GM12873 (cell line): ENCODE results near the gene FAM117A.

Source experiments
- TF ChIP-seq, protein P1 (sequence below): IDR thresholded peaks from 2 replicates; pipeline ENCODE4 v1.5.1; 2012; ENCODE audit warnings: low read depth, mild to moderate bottlenecking, moderate library complexity, low read length, control low read depth; ENCODE audit not compliant: insufficient read depth; ENCODE audit errors: missing control alignments

The FAM117A gene

DNA sequence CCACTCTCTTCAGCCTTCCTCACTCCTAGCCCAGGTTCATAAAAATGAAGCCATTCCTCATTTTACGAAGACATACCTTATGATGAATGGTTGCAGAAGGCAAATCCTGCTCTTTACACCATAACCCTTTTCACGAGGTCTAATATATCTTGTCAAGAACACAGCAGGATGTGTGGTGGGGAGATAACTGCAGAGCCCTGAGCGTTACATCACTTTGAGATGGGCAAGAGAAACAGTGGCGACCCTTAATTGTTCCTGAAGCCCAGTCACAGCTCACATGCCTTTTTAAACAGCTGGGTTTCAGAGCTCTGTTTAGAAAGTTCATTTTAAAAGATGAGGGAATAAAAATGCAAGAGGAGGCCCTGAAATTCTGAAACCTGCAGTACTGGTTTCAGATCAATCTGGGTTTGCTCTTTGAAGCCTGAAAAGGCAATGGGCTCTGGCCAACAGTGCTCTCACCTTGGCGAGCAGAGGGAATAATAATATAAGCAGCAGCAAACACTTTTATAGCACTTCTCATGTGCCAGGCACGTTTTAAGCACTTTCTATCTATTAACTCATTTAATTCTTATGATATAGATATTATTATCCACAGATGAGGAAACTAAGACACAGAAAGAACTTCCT is 2.9 kb downstream of the FAM117A start:
- TF ChIP-seq, protein P1, sequence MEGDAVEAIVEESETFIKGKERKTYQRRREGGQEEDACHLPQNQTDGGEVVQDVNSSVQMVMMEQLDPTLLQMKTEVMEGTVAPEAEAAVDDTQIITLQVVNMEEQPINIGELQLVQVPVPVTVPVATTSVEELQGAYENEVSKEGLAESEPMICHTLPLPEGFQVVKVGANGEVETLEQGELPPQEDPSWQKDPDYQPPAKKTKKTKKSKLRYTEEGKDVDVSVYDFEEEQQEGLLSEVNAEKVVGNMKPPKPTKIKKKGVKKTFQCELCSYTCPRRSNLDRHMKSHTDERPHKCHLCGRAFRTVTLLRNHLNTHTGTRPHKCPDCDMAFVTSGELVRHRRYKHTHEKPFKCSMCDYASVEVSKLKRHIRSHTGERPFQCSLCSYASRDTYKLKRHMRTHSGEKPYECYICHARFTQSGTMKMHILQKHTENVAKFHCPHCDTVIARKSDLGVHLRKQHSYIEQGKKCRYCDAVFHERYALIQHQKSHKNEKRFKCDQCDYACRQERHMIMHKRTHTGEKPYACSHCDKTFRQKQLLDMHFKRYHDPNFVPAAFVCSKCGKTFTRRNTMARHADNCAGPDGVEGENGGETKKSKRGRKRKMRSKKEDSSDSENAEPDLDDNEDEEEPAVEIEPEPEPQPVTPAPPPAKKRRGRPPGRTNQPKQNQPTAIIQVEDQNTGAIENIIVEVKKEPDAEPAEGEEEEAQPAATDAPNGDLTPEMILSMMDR = no peak

DNA sequence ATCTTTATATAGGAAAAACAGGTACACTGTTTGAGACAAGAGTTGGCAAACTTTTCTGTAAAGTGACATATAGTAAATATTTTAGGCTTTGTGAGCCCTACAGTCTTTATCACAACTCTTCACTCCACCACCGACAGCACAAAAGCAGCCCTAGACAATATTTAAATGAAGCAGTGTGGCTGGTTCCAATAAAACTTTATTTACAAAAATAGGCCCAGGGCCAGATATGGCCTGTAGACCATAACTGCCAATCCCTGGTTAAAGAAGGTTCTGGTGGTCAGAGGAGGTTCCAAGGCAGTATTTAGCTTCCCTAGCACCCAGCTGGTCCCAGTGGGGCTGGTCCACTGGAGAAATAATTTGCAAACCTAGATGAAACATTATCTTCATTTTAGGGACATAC is 3.6 kb downstream of the FAM117A start:
- TF ChIP-seq, protein P1 = no peak

DNA sequence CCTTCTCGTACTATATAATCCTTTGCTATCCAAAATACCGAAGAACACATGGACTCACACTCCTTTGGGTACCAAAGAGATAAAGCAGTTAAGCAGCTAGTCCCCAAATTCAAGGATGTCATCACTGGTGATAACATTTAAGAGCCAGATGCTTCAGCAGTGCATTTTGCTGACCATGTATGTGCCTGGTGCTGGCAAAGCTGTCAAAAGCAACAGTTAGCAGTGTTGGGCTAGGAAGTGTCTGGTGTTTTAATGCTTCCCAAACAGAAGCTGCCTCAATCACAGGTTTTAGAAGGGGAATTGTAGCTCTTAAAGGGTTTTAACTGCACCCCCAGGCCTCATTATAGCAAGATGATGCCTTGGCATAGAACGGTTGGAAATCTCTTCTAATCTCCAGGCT is 4.7 kb downstream of the FAM117A start:
- TF ChIP-seq, protein P1 = no peak

DNA sequence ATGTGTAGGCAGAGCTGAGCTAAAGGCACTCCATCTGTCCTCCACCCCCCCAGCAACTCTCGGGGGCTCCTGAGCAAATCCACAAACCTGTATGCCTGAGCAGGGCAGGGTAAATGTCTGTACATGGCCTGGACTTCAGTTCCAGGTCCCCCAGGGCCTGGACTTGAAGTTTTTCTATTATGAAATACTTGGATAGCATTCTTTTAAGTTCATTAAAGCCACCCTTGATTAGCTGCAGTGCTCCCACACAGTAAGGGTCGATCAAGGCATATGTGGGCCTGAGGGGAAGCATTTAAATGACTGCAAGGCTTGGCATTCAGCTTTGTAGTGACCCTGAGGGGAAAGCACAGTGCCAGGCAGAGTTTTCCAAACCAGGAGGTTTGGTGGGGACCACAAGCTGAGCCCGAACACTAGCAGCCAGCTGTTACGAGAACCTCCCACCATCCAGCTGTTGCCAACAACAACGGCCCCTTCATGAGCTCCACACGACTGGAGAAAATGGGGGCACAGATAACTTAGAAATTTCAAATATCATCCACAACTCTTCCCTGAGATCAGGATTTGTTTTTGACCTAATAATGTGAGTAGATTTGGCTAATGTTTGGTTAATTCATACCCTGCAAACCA is 6.7 kb downstream of the FAM117A start:
- TF ChIP-seq, protein P1 = no peak

DNA sequence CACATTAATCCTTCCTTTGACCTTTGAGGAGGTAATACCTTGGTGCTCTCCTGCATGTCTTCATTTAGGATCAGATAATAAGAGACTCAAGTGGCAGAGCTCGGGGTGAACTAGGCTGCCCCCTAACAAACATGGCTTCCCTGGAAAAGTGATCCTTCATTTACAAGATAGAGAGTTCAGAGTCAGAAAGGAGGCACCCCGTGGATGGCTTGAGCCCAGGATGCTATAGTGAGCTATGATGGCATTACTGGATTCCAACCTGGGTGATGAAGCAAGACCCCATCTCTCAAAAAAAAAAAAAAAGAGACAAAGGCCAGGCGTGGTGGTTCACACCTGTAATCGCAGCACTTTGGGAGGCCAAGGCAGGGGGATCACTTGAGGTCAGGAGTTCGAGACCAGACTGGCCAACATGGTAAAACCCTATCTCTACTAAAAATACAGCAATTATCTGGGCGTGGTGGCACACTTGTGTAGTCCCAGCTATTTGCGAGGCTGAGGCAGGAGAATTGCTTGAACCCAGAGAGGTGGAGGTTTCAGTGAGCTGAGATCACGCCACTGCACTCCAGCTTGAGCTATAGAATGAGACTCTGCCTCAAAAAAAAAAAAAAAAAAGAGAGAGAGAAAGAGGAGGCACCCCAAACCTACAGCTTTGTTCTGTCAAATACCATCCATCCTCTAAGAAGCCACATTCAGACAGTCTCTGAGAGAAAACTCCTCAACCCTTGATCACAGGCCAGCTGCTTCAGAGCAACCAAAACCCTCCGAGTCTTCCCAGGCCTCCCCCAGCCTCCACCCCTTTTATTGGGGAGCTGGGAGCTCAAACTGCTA is 7.4 kb downstream of the FAM117A start:
- TF ChIP-seq, protein P1 = no peak

DNA sequence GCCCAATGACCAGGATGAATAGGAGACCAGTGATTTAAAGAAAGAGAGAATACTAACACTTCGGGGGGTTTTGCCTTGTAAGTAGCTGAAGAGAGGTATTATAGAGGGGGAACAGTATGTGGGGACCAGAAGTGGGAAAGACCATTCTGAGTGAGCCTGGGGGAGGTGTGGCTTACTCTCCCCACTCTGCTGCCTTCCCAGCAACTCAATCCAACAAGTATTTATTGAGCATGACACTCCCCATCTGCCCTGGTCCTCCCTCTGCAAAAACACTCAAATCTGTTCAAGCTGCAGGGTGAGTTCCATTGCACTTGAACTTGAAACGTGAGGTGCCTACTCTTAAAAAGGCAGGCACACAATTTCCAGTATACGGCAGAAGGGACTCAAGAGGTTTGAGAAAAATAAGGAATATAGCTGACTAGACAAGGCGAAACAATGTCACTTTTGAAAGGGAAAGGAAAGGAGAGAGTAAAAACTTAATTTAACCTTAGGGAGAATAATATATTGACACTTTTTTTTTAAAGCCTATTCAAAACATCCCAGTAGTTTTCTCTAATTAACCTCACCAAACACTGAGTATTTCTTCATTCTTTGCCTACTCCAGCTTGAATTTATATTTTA is 8.2 kb downstream of the FAM117A start:
- TF ChIP-seq, protein P1 = no peak

DNA sequence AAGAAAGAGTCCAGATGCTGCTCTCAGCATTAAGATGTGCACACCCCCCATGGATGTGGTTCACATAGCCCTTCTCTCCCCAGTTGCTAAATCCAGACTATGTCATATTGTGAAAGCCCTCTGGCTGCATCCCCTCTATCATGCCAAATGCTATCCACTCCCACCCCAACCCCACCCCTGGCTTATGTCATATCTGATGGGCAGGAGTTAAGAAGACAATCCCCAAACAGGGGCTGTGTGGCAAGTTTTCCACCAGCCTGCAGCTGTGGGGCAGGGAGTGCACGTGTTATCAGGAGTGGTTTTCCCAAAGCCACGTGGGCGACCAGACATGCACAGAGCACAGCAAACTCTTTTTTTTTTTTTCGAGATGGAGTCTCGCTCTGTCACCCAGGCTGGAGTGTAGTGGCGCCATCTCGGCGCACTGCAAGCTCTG is 10.0 kb downstream of the FAM117A start:
- TF ChIP-seq, protein P1 = no peak
